H1 (cell line): ENCODE measurements around the gene CUTA. TPM values are rescaled to one million over a fixed set of nuclear protein-coding genes. Genes with fewer than 3 reads are reported as not detected.

ENCODE experiments used
- BACH1 ChIP-seq: IDR thresholded peaks from 2 replicates; pipeline ENCODE4 v1.6.1; 2012; ENCODE audit warnings: low read length, improper control_type of control experiment
- CEBPB ChIP-seq: IDR thresholded peaks from 2 replicates; pipeline ENCODE4 v1.6.1; 2012; ENCODE audit warnings: low read depth, low read length
- CHD1 ChIP-seq: IDR thresholded peaks from 2 replicates; pipeline ENCODE4 v1.6.1; 2012; ENCODE audit warnings: low read depth, low read length, improper control_type of control experiment
- FOSL1 ChIP-seq: IDR thresholded peaks from 2 replicates; pipeline ENCODE4 v1.6.1; 2011; ENCODE audit warnings: mild to moderate bottlenecking, low read depth, low read length, moderate library complexity; ENCODE audit not compliant: insufficient read depth
- GABPA ChIP-seq: IDR thresholded peaks from 2 replicates; pipeline ENCODE4 v1.6.1; 2011; ENCODE audit warnings: mild to moderate bottlenecking, low read length, moderate library complexity, borderline replicate concordance; ENCODE audit not compliant: insufficient read depth
- JUND ChIP-seq: IDR thresholded peaks from 2 replicates; pipeline ENCODE4 v1.6.1; 2011; ENCODE audit warnings: mild to moderate bottlenecking, improper control_type of control experiment, low read length
- NRF1 ChIP-seq: IDR thresholded peaks from 2 replicates; pipeline ENCODE4 v1.6.1; 2011; ENCODE audit warnings: mild to moderate bottlenecking, low read depth, low read length, improper control_type of control experiment
- SIN3A ChIP-seq, 2 experiments: IDR thresholded peaks in 1 of 2; conservative IDR thresholded peaks in 1 of 2; 2 replicates each; pipeline ENCODE4 v1.6.1; 2011 to 2012; ENCODE audit warnings: low read length in 2 of 2, improper control_type of control experiment in 1 of 2, low read depth in 1 of 2, mild to moderate bottlenecking in 1 of 2
- SIRT6 ChIP-seq: IDR thresholded peaks from one replicate; pipeline ENCODE4 v1.7.1; 2012; ENCODE audit warnings: low read length, inconsistent platforms
- YY1 ChIP-seq: IDR thresholded peaks from 2 replicates; pipeline ENCODE4 v1.6.1; 2011; ENCODE audit warnings: low read depth, mild to moderate bottlenecking, low read length
- polyA plus RNA-seq, 7 experiments: library from polyadenylated mRNA; depleted of rRNA in 3 of 7; stranded (reverse) in 5 of 7; unstranded in 2 of 7; fragments of >200 nt in 5 of 7; fragments of 200-250 nt in 2 of 7; gene quantifications; 1 replicate in 5 of 7; 2 replicates in 1 of 7; 4 replicates in 1 of 7; pipeline versions ENCODE4 v1.2.1 to v1.2.3, GENCODE V29; 2011 to 2013; ENCODE audit warnings: missing spikeins in 2 of 7, mixed read lengths in 2 of 7
- total RNA-seq: library from RNA; stranded (reverse); fragmentation: NEBNext Ultra II Directional; extraction: Animal tissue kit (Norgen Biotek cat#: 25700); gene quantifications from 2 replicates; pipeline ENCODE4 v1.2.1, GENCODE V29; 2021

Gene CUTA
- total and polyA plus RNA-seq, 2 of the 8 experiments (the other 6 are each of a cell fraction or from before 2014, with no cell fraction given), result 297 to 460 TPM

- TF ChIP-seq GABPA (no peak), CEBPB (no peak), JUND (no peak), SIN3A (conservative IDR thresholded peaks at IDR 0.05 in 1 of 2, IDR thresholded peaks at IDR 0.05 in 1 of 2; ENCODE audit: low read depth in 1 of 2, low read length in 2 of 2) (peak; percentile 88 to 95), BACH1 (peak; percentile 20; the same call in 1 of the 2 replicates), NRF1 (no peak), YY1 (peak; percentile 58; the same call in 1 of the 2 replicates), SIRT6 (no peak), CHD1 (no peak), FOSL1 (no peak)
Measured at GRCh38 chr6:33430991-33431879, 13.3 kb upstream of the CUTA start (continued).
